Ishikawa (cell line): ENCODE measurements around the gene MAB21L4.

ENCODE experiments used
- CEBPB ChIP-seq: IDR thresholded peaks from 2 replicates; pipeline ENCODE4 v1.6.1; 2012
- CREB1 ChIP-seq: IDR thresholded peaks from 2 replicates; pipeline ENCODE4 v1.6.1; 2012; ENCODE audit warnings: low read depth
- EGR1 ChIP-seq: IDR thresholded peaks from 2 replicates; pipeline ENCODE4 v1.6.1; 2012
- EP300 ChIP-seq: IDR thresholded peaks from 2 replicates; pipeline ENCODE4 v1.6.1; 2012; ENCODE audit warnings: borderline replicate concordance
- FOXM1 ChIP-seq: IDR thresholded peaks from 2 replicates; pipeline ENCODE4 v1.6.1; 2012; ENCODE audit warnings: low read depth, borderline replicate concordance
- MAX ChIP-seq: IDR thresholded peaks from 2 replicates; pipeline ENCODE4 v1.6.1; 2012
- NFIC ChIP-seq: IDR thresholded peaks from 2 replicates; pipeline ENCODE4 v1.6.1; 2012
- RAD21 ChIP-seq: IDR thresholded peaks from 2 replicates; pipeline ENCODE4 v1.6.1; 2012; ENCODE audit warnings: low read depth
- TAF1 ChIP-seq: IDR thresholded peaks from 2 replicates; pipeline ENCODE4 v1.6.1; 2012; ENCODE audit warnings: low read depth, mild to moderate bottlenecking
- TCF12 ChIP-seq: IDR thresholded peaks from 2 replicates; pipeline ENCODE4 v1.6.1; 2012; ENCODE audit warnings: low read depth
- TEAD4 ChIP-seq: IDR thresholded peaks from 2 replicates; pipeline ENCODE4 v1.6.1; 2012
- USF1 ChIP-seq: IDR thresholded peaks from 2 replicates; pipeline ENCODE4 v1.6.1; 2012
- YY1 ChIP-seq: IDR thresholded peaks from 2 replicates; pipeline ENCODE4 v1.6.1; 2012; ENCODE audit warnings: low read depth
- ZBTB7A ChIP-seq: IDR thresholded peaks from 2 replicates; pipeline ENCODE4 v1.6.1; 2012; ENCODE audit warnings: low read depth
- TF ChIP-seq, protein P1 (sequence below): IDR thresholded peaks from 2 replicates; pipeline ENCODE4 v1.6.1; 2012; ENCODE audit warnings: low read depth, mild to moderate bottlenecking

MAB21L4 gene

DNA sequence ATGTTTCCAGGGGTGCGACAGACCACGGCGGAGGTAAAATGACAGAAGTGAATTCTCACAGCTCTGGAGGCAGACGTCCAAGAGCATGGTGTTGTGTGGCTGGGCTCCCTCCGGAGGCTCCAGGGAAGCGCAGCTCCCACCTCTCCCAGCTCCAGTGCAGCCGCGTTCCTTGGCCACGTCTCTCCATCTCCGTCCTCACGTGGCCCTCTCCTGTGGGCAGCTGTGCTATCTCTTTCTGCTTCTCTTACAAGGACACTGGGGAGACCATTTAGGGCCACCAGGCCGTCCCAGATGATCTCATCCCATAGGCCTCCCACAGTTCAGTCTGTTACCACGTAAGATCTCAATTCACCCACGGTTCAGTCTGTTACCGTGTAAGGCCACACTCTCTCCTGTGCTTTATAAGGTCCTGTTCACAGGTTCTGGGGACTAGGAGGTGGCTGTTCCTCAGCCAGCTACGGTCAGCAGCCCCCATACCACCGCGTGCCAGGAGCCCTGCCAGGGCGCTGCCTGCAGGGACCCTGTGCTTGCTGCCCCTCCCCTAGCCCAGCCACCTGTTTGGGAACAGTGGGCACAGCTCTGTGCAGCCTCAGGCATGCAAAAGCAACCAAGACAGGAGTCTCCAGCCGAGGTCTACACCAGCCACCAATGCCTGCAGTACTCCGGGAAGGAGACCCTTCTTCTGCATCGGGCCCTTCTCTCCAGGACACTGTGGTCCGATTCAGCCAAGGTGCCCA lies 2.9 kb upstream of the MAB21L4 start:
- 0 out of 2 replicates have a peak, but pooled peaks have one; percentile 3 for TF ChIP-seq FOXM1
- TF ChIP-seq RAD21, result no peak; the same call in 1 of the 2 replicates
- TF ChIP-seq TAF1, result peak; percentile 9; the same call in 1 of the 2 replicates
- TF ChIP-seq TEAD4, result no peak
- no peak; the same call in 1 of the 2 replicates for TF ChIP-seq ZBTB7A
- 0 out of 2 replicates have a peak, but pooled peaks have one; percentile 4 for TF ChIP-seq NFIC
- no peak for TF ChIP-seq EGR1
- TF ChIP-seq, protein P1, sequence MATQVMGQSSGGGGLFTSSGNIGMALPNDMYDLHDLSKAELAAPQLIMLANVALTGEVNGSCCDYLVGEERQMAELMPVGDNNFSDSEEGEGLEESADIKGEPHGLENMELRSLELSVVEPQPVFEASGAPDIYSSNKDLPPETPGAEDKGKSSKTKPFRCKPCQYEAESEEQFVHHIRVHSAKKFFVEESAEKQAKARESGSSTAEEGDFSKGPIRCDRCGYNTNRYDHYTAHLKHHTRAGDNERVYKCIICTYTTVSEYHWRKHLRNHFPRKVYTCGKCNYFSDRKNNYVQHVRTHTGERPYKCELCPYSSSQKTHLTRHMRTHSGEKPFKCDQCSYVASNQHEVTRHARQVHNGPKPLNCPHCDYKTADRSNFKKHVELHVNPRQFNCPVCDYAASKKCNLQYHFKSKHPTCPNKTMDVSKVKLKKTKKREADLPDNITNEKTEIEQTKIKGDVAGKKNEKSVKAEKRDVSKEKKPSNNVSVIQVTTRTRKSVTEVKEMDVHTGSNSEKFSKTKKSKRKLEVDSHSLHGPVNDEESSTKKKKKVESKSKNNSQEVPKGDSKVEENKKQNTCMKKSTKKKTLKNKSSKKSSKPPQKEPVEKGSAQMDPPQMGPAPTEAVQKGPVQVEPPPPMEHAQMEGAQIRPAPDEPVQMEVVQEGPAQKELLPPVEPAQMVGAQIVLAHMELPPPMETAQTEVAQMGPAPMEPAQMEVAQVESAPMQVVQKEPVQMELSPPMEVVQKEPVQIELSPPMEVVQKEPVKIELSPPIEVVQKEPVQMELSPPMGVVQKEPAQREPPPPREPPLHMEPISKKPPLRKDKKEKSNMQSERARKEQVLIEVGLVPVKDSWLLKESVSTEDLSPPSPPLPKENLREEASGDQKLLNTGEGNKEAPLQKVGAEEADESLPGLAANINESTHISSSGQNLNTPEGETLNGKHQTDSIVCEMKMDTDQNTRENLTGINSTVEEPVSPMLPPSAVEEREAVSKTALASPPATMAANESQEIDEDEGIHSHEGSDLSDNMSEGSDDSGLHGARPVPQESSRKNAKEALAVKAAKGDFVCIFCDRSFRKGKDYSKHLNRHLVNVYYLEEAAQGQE, result no peak

DNA sequence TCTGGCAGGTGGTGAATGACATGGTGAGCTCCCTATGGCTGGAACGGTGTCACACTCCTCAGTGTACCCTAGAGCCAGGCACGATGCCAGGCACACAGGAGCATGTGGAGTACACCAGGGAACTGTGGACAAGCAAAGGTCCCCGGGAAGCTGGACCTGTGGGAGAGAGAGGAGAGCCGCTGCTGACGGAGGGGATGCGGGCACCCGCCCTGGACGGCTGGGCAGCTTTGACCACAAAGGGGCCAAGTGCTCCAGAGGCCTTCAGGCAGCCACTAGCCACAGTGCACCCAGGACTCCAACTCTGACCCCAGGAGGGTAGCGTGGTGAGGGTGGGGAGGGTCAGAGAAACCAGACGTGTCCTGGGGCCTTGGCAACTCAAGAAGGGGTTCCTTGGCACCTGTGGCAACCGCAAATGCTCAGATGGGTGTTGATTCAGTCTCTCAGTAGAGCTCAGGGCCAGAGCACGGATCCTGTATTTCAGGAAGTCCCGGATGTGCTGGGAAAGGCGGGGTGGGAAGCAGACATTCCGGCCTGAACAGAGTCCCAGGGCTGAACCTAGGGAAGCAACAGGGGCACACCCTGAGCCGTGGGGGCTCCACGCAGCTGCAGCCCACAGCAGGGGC lies 2.3 kb upstream of the MAB21L4 start:
- no peak for TF ChIP-seq CEBPB
- TF ChIP-seq TAF1, result peak; percentile 37; the same call in 1 of the 2 replicates
- TF ChIP-seq YY1, result no peak; the same call in 1 of the 2 replicates
- peak; percentile 67; the same call in 1 of the 2 replicates for TF ChIP-seq NFIC
- TF ChIP-seq CREB1, result no peak
- TF ChIP-seq FOXM1, result 0 out of 2 replicates have a peak, but pooled peaks have one; percentile 50
- no peak for TF ChIP-seq RAD21
- peak; percentile 62; the same call in 1 of the 2 replicates for TF ChIP-seq EP300
- peak; percentile 73 for TF ChIP-seq TEAD4
- TF ChIP-seq, protein P1, result no peak
- peak; percentile 74 for TF ChIP-seq TCF12

DNA sequence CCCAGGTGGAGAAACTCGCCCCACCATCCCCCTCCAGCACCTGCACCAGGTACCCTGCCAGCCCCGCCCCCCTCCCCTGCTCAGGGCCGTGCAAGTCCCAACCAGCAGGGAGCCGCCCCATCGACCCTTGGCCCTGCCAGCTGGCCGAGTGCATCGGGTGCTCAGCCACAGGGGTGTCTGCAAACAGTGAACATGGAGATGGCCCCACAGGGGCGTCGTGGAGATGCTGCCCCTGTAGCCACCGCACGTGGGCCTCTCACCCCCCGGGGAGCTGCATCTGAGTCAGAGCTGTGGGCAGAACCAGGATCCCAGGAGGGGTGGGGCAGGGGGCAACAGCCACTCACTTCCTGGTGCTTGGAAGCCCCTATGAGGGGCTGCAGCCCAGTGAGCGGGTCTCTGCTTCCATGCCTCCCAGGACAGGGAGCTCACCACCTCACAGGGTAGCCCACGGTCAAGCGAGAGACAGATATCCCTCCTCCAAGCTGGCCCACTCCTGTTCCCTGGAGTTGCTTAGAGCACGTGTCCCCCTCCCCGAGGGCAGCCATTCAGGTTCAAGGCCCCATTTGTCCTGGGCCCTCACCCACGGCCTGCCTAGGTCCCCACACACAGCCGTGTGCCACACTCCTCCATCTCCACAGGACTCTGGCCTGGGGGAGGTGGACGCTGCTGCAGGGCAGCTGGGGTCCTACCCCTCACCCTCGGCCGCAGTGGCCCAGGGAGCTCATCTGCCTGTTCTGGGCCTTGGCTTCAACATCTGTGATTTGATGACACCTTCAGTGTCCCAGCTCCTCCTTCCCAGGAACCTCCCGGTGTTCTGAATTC lies 1.1 kb upstream of the MAB21L4 start:
- TF ChIP-seq EGR1 (no peak), MAX (peak; percentile 92), NFIC (peak; percentile 56), TEAD4 (peak; percentile 48; the same call in 1 of the 2 replicates), EP300 (peak; percentile 83), TCF12 (peak; percentile 92), FOXM1 (no peak), TAF1 (no peak), ZBTB7A (peak; percentile 62; the same call in 1 of the 2 replicates), RAD21 (0 out of 2 replicates have a peak, but pooled peaks have one; percentile 1), USF1 (no peak)

DNA sequence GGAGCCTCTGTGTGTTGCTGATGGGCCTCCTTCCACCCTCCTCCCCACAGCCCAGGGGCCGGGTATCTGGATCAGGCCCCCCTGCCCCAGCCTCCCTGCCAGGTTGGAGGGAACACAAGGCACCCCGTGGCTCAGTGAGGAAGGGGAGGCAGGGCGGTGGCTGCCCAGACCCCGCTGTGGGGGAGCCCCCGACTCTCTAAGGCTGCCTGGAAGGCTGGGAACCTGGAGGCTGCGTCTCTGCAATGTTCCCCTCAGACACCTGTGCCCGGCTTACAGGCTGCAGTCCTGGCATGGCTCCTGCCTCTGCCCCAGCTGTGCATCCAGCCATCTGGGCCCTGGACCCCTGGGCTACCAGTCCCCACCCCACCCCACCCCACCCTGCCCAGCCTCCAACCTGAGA lies 438 bp upstream of the MAB21L4 start:
- no peak for TF ChIP-seq MAX
- TF ChIP-seq FOXM1, result no peak
- no peak for TF ChIP-seq NFIC

- TF ChIP-seq TAF1, result no peak
- no peak for TF ChIP-seq RAD21
- TF ChIP-seq USF1, result no peak
- TF ChIP-seq CREB1, result no peak
- no peak for TF ChIP-seq EP300
- TF ChIP-seq, protein P1, result no peak
Observed at GRCh38 chr2:240894836-240895558, 959 bp downstream of the MAB21L4 start.
